Hindlimb muscle (tissue), 1 donor: ENCODE results near the gene DAND5. TPM values are rescaled to one million over a fixed set of nuclear protein-coding genes. Genes with fewer than 3 reads are reported as not detected.
A peak's percentile ranks its signal among the peaks of the same experiment; 100 is the strongest.
"Not testable (repeated sequence)": the region's sequence is repeated elsewhere in the genome, so short reads cannot be mapped to it uniquely, and the experiment has no call there.

Source experiments
- DNase-seq: peaks from one replicate; pipeline ENCODE4 v3.0.0-alpha.2; 2013
- polyA plus RNA-seq: library from polyadenylated mRNA; unstranded; fragments of 120-200 nt; gene quantifications from one replicate; pipeline ENCODE4 v1.2.1, GENCODE V29; 2013; ENCODE audit not compliant: insufficient read length

Gene DAND5
- polyA plus RNA-seq, 1 donor: 0.18 TPM

- DNase-seq: peak; percentile 86
Measured at GRCh38 chr19:12946092-12946721, 23.2 kb upstream of the DAND5 start.

- DNase-seq: no peak
Measured at GRCh38 chr19:12946731-12947496, 22.5 kb upstream of the DAND5 start.

- DNase-seq: no peak
Measured at GRCh38 chr19:12947702-12948611, 21.4 kb upstream of the DAND5 start.

- no peak for DNase-seq
Measured at GRCh38 chr19:12948612-12949362, 20.6 kb upstream of the DAND5 start.

- DNase-seq: no peak
Measured at GRCh38 chr19:12949363-12950283, 19.8 kb upstream of the DAND5 start.

GRCh38 chr19:12952050-12952449 lies 17.3 kb upstream of the DAND5 start:
- not testable (repeated sequence) for DNase-seq

GRCh38 chr19:12952488-12953137 lies 16.8 kb upstream of the DAND5 start:
- no peak for DNase-seq

- peak; percentile 75 for DNase-seq
Measured at GRCh38 chr19:12953138-12953798, 16.1 kb upstream of the DAND5 start.

- no peak for DNase-seq
Measured at GRCh38 chr19:12953799-12954611, 15.4 kb upstream of the DAND5 start.

GRCh38 chr19:12954612-12954962 lies 14.8 kb upstream of the DAND5 start:
- DNase-seq: no peak

- not testable (repeated sequence) for DNase-seq
Measured at GRCh38 chr19:12955575-12955974, 13.8 kb upstream of the DAND5 start.

GRCh38 chr19:12955996-12956395 lies 13.4 kb upstream of the DAND5 start:
- DNase-seq: no peak

- DNase-seq: peak; percentile 80
Measured at GRCh38 chr19:12956446-12957388, 12.7 kb upstream of the DAND5 start, which contains the start of gene GADD45GIP1. Gene GADD45GIP1, minus strand, starts transcription at chr19:12957223. Its CDS starts 11 bp downstream, at chr19:12957212.

- not testable (repeated sequence) for DNase-seq
Measured at GRCh38 chr19:12957389-12957952, 11.9 kb upstream of the DAND5 start.

GRCh38 chr19:12959481-12959880 lies 9.9 kb upstream of the DAND5 start:
- DNase-seq: no peak

GRCh38 chr19:12965017-12965811 lies 4.2 kb upstream of the DAND5 start:
- peak; percentile 86 for DNase-seq

GRCh38 chr19:12965812-12966135 lies 3.6 kb upstream of the DAND5 start:
- no peak for DNase-seq
